ENCODE measurements around the gene COX17. TPM values are rescaled to one million over a fixed set of nuclear protein-coding genes. Genes with fewer than 3 reads are reported as not detected.

COX17 gene
- total RNA-seq, 1 donor from 2014 or later, result 168 TPM

- ATAC-seq (ENCODE audit: poor library complexity) (no peak), DNase-seq (no peak)
- intact Hi-C loops (cut with DNase I), result no loop called here
These were observed 23.3 kb downstream of the COX17 start for GRCh38 chr3:119653876-119654275.

- intact Hi-C loops (cut with DNase I), result no loop called here
- DNase-seq (peak; percentile 66), ATAC-seq (ENCODE audit: poor library complexity) (peak; percentile 71)
These were observed 24.7 kb downstream of the COX17 start for GRCh38 chr3:119652306-119653033.

- intact Hi-C loops (cut with DNase I), result no loop called here
- DNase-seq (no peak), ATAC-seq (ENCODE audit: poor library complexity) (no peak)
These were observed 27.4 kb downstream of the COX17 start for GRCh38 chr3:119649761-119650160.

GRCh38 chr3:119647843-119648575, 29.2 kb downstream of the COX17 start:
- intact Hi-C loops (cut with DNase I), result no loop called here
- no peak for ATAC-seq (ENCODE audit: poor library complexity)
- DNase-seq, result peak; percentile 34

GRCh38 chr3:119647171-119647570, 30.0 kb downstream of the COX17 start:
- intact Hi-C loops (cut with DNase I), result no loop called here
- DNase-seq, result no peak
- peak; percentile 5 for ATAC-seq (ENCODE audit: poor library complexity)

- intact Hi-C loops (cut with DNase I), result no loop called here
- ATAC-seq (ENCODE audit: poor library complexity), result no peak
- DNase-seq, result no peak
These were observed 31.4 kb downstream of the COX17 start for GRCh38 chr3:119645813-119646212.

- DNase-seq (no peak), ATAC-seq (ENCODE audit: poor library complexity) (no peak)
- intact Hi-C loops (cut with DNase I), result no loop called here
These were observed 32.7 kb downstream of the COX17 start for GRCh38 chr3:119644481-119644880.

GRCh38 chr3:119643528-119643927, 33.7 kb downstream of the COX17 start:
- no peak for DNase-seq
- no peak for ATAC-seq (ENCODE audit: poor library complexity)
- intact Hi-C loops (cut with DNase I), result no loop called here

- ATAC-seq (ENCODE audit: poor library complexity) (no peak), DNase-seq (no peak)
- intact Hi-C loops (cut with DNase I), result no loop called here
These were observed 34.3 kb downstream of the COX17 start for GRCh38 chr3:119642746-119643473.

GRCh38 chr3:119641416-119641815, 35.8 kb downstream of the COX17 start:
- intact Hi-C loops (cut with DNase I), result no loop called here
- ATAC-seq (ENCODE audit: poor library complexity), result no peak
- DNase-seq, result no peak

- no peak for ATAC-seq (ENCODE audit: poor library complexity)
- intact Hi-C loops (cut with DNase I), result loop anchor here (5.0 kb wide), 1 partner anchor 37 kb away; no protein-coding TSS in a partner anchor
- DNase-seq, result no peak
These were observed 37.5 kb downstream of the COX17 start for GRCh38 chr3:119639494-119640350.

GRCh38 chr3:119637679-119638477, 39.3 kb downstream of the COX17 start:
- ATAC-seq (ENCODE audit: poor library complexity) (peak; percentile 5), DNase-seq (no peak)
- intact Hi-C loops (cut with DNase I), result loop anchor here (5.0 kb wide), 1 partner anchor 36 kb away; no protein-coding TSS in a partner anchor

GRCh38 chr3:119636891-119637611, 40.2 kb downstream of the COX17 start:
- intact Hi-C loops (cut with DNase I), result loop anchor here (5.0 kb wide), 1 partner anchor 35 kb away; no protein-coding TSS in a partner anchor
- DNase-seq (no peak), ATAC-seq (ENCODE audit: poor library complexity) (no peak)

GRCh38 chr3:119636249-119636648, 41.0 kb downstream of the COX17 start:
- no peak for ATAC-seq (ENCODE audit: poor library complexity)
- no peak for DNase-seq
- intact Hi-C loops (cut with DNase I), result loop anchor here (5.0 kb wide), 1 partner anchor 34 kb away; no protein-coding TSS in a partner anchor

- ATAC-seq (ENCODE audit: poor library complexity), result peak; percentile 1
- DNase-seq, result no peak
- intact Hi-C loops (cut with DNase I), result loop anchor here (5.0 kb wide), 1 partner anchor 33 kb away; no protein-coding TSS in a partner anchor
These were observed 41.5 kb downstream of the COX17 start for GRCh38 chr3:119635719-119636118.

GRCh38 chr3:119632829-119633228, 44.4 kb downstream of the COX17 start:
- DNase-seq (no peak), ATAC-seq (ENCODE audit: poor library complexity) (no peak)
- intact Hi-C loops (cut with DNase I), result no loop called here

GRCh38 chr3:119632216-119632615, 45.0 kb downstream of the COX17 start:
- ATAC-seq (ENCODE audit: poor library complexity), result no peak
- intact Hi-C loops (cut with DNase I), result no loop called here
- no peak for DNase-seq

All from Right ventricle myocardium superior (tissue), 1 donor.